ENCODE measurements around the gene CIC. TPM values are rescaled to one million over a fixed set of nuclear protein-coding genes. Genes with fewer than 3 reads are reported as not detected.

CIC gene
- total and polyA plus RNA-seq, 2 of the 13 experiments (the other 11 are each of a cell fraction or from before 2014, with no cell fraction given): 5.9 to 8.0 TPM

- TF ChIP-seq ZNF660 (CRISPR knock-in tag; IDR thresholded peaks at IDR 0.05; ENCODE audit: borderline replicate concordance, low read depth): 0 out of 2 replicates have a peak, but pooled peaks have one; percentile 16
- TF ChIP-seq, protein P1, sequence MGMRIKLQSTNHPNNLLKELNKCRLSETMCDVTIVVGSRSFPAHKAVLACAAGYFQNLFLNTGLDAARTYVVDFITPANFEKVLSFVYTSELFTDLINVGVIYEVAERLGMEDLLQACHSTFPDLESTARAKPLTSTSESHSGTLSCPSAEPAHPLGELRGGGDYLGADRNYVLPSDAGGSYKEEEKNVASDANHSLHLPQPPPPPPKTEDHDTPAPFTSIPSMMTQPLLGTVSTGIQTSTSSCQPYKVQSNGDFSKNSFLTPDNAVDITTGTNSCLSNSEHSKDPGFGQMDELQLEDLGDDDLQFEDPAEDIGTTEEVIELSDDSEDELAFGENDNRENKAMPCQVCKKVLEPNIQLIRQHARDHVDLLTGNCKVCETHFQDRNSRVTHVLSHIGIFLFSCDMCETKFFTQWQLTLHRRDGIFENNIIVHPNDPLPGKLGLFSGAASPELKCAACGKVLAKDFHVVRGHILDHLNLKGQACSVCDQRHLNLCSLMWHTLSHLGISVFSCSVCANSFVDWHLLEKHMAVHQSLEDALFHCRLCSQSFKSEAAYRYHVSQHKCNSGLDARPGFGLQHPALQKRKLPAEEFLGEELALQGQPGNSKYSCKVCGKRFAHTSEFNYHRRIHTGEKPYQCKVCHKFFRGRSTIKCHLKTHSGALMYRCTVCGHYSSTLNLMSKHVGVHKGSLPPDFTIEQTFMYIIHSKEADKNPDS (CRISPR knock-in tag; IDR thresholded peaks at IDR 0.05): no peak
- no peak for TF ChIP-seq ZNF773 (CRISPR knock-in tag; IDR thresholded peaks at IDR 0.05; ENCODE audit: borderline replicate concordance)
- no peak for TF ChIP-seq SYNCRIP (IDR thresholded peaks at IDR 0.05; ENCODE audit: insufficient read depth, low read depth, low read length)
- no peak for TF ChIP-seq ZNF484 (CRISPR knock-in tag; IDR thresholded peaks at IDR 0.05; ENCODE audit: borderline replicate concordance, low read depth)
- no peak; the same call in 1 of the 2 replicates for TF ChIP-seq GLI4 (CRISPR knock-in tag; IDR thresholded peaks at IDR 0.05; ENCODE audit: borderline replicate concordance)
- TF ChIP-seq FOXP4 (CRISPR knock-in tag; IDR thresholded peaks at IDR 0.05): peak; percentile 18; the same call in 1 of the 2 replicates
- TF ChIP-seq ZSCAN30 (CRISPR knock-in tag; IDR thresholded peaks at IDR 0.05): no peak
- peak; percentile 59; the same call in 1 of the 2 replicates for TF ChIP-seq ZKSCAN8 (CRISPR knock-in tag; IDR thresholded peaks at IDR 0.05; ENCODE audit: borderline replicate concordance)
- no peak for TF ChIP-seq CCAR2 (optimal IDR thresholded peaks at IDR 0.05; ENCODE audit: low read depth, low read length)
- TF ChIP-seq ZNF552 (CRISPR knock-in tag; IDR thresholded peaks at IDR 0.05; ENCODE audit: borderline replicate concordance): peak; percentile 10; the same call in 1 of the 2 replicates
- no peak; the same call in 1 of the 2 replicates for TF ChIP-seq GATAD1 (CRISPR knock-in tag; IDR thresholded peaks at IDR 0.05)
- no peak for TF ChIP-seq ZNF30 (CRISPR knock-in tag; IDR thresholded peaks at IDR 0.05)
- no peak for TF ChIP-seq ZSCAN9 (CRISPR knock-in tag; IDR thresholded peaks at IDR 0.05; ENCODE audit: borderline replicate concordance)
- TF ChIP-seq ZBTB1 (CRISPR knock-in tag; IDR thresholded peaks at IDR 0.05; ENCODE audit: borderline replicate concordance): no peak
- TF ChIP-seq MXD3 (CRISPR knock-in tag; IDR thresholded peaks at IDR 0.05): no peak
- no peak; the same call in 1 of the 2 replicates for TF ChIP-seq ZNF274 (CRISPR knock-in tag; IDR thresholded peaks at IDR 0.05)
- TF ChIP-seq ZNF772 (CRISPR knock-in tag; IDR thresholded peaks at IDR 0.05): 0 out of 2 replicates have a peak, but pooled peaks have one; percentile 38
- no peak for TF ChIP-seq RAD51 (IDR thresholded peaks at IDR 0.05; ENCODE audit: borderline replicate concordance)
- no peak for TF ChIP-seq SIN3B (IDR thresholded peaks at IDR 0.05; ENCODE audit: low read length)
- no peak for TF ChIP-seq HNRNPLL (IDR thresholded peaks at IDR 0.05; ENCODE audit: low read depth, low read length, poor library complexity, severe bottlenecking)
- no peak for TF ChIP-seq RFXANK (CRISPR knock-in tag; IDR thresholded peaks at IDR 0.05)
- no peak for TF ChIP-seq EHMT2 (IDR thresholded peaks at IDR 0.05; ENCODE audit: borderline replicate concordance, low read depth, low read length)
- TF ChIP-seq MEIS2 (CRISPR knock-in tag; IDR thresholded peaks at IDR 0.05): peak; percentile 16; the same call in 1 of the 2 replicates
- TF ChIP-seq ZNF678 (CRISPR knock-in tag; IDR thresholded peaks at IDR 0.05): 0 out of 2 replicates have a peak, but pooled peaks have one; percentile 29
- peak; percentile 8; the same call in 1 of the 2 replicates for TF ChIP-seq BHLHE40 (IDR thresholded peaks at IDR 0.05; ENCODE audit: low read length)
- TF ChIP-seq ZNF777 (CRISPR knock-in tag; IDR thresholded peaks at IDR 0.05): 0 out of 2 replicates have a peak, but pooled peaks have one; percentile 40
Observed at GRCh38 chr19:42279902-42280814, 11.1 kb downstream of the CIC start (continued).
